Gastroesophageal sphincter (tissue), 4 donors: ENCODE data around the gene CFC1. TPM values are rescaled to one million over a fixed set of nuclear protein-coding genes. Genes with fewer than 3 reads are reported as not detected.
"Not testable (repeated sequence)": the region's sequence is repeated elsewhere in the genome, so short reads cannot be mapped to it uniquely, and the experiment has no call there.

Experiments
- ATAC-seq: fragments of 150-250 bp; one replicate; pipeline ENCODE4 v1.9.1; 2016; ENCODE audit warnings: mild to moderate bottlenecking, moderate library complexity
- H3K27ac ChIP-seq, 4 donors: fragments of 200-600 bp; sonication (generic) in 3 of 4; 1 replicate in 3 of 4; 2 replicates in 1 of 4; pipeline ENCODE4 v1.5.1; 2016 to 2019
- H3K27me3 ChIP-seq: fragments of 200-600 bp; sonication (generic); one replicate; pipeline ENCODE4 v1.5.1; 2019
- H3K36me3 ChIP-seq, 2 donors: fragments of 200-600 bp; sonication (generic); one replicate each; pipeline ENCODE4 v1.5.1; 2019; ENCODE audit warnings: control low read depth in 1 of 2
- H3K4me1 ChIP-seq, 3 donors: fragments of 200-600 bp; sonication (generic); 1 replicate in 2 of 3; 2 replicates in 1 of 3; pipeline ENCODE4 v1.5.1; 2016 to 2019; ENCODE audit warnings: control low read depth in 2 of 3
- H3K4me3 ChIP-seq, 2 donors: fragments of 200-600 bp; sonication (generic); one replicate each; pipeline ENCODE4 v1.5.1; 2019; ENCODE audit warnings: mild to moderate bottlenecking in 1 of 2, moderate library complexity in 1 of 2
- H3K9me3 ChIP-seq, 3 donors: fragments of 200-600 bp; sonication (generic); one replicate each; pipeline ENCODE4 v1.5.1; 2017 to 2019; ENCODE audit warnings: control low read depth in 2 of 3
- WGBS, 2 donors: methylation state at CpG; one replicate each; pipeline ENCODE4 v1.1.5; 2018; ENCODE audit warnings: low coverage in 1 of 2; 5-methylcytosine and 5-hydroxymethylcytosine counted together
- small RNA-seq, 4 donors: library from RNA; depleted of rRNA; stranded (forward); fragments of <200 nt; gene quantifications; one replicate each; pipeline ENCODE3, GENCODE V24; 2016
- total RNA-seq, 4 donors: library from RNA; depleted of rRNA; stranded (reverse); fragments of >200 nt; gene quantifications; one replicate each; pipeline ENCODE4 v1.1.0, GENCODE V29; 2016

CFC1 gene
- total RNA-seq, 4 donors from 2014 or later = 0.54 TPM; not detected in 3

DNA sequence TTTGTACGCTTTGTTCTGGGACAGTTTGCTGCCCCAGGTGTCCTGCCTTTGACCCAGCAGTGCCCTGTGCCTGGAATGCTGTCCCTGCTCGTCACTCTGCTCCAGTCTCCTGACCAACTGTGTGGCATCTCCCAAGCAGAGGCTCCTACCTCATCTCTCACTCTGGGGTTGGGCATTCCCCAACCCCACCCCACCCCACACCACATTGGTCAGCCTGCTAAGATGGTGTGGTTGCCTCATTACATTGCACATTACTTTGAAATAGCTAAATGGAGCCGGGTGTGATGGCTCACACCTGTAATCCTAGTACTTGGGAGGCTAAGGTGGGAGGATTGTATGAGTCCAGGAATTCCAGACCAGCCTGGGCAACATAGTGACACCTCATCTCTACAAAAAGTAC is 27.4 kb downstream of the CFC1 start:
- not testable (repeated sequence) for ATAC-seq, H3K9me3 ChIP-seq, H3K27me3 ChIP-seq, H3K36me3 ChIP-seq, H3K4me3 ChIP-seq, H3K4me1 ChIP-seq, H3K27ac ChIP-seq
- no CpG with 5 or more reads among the region's 3 CpGs for WGBS, 2 donors

DNA sequence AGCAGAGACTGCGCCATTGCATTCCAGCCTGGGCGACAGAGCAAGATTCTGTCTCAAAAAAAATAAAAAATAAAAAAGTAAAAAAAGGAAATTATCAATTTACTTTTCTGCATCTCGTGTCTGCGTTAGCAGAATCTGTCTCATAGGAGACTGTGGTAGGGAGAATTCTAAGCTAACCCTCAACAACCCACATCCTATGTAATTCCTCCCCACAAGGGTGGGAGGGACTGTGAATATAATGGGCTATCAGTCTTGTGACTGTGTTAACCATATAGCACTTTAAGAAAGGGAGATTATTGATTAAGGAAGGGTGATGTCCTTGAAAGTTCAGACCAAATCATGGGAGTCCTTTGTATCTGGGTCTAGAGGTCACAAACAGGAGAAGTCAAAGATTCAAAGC is 33.2 kb downstream of the CFC1 start:
- H3K4me3 ChIP-seq, H3K9me3 ChIP-seq, H3K36me3 ChIP-seq, H3K27me3 ChIP-seq, ATAC-seq, H3K27ac ChIP-seq, H3K4me1 ChIP-seq: not testable (repeated sequence)
- no CpG with 5 or more reads among the region's 4 CpGs for WGBS, 2 donors

DNA sequence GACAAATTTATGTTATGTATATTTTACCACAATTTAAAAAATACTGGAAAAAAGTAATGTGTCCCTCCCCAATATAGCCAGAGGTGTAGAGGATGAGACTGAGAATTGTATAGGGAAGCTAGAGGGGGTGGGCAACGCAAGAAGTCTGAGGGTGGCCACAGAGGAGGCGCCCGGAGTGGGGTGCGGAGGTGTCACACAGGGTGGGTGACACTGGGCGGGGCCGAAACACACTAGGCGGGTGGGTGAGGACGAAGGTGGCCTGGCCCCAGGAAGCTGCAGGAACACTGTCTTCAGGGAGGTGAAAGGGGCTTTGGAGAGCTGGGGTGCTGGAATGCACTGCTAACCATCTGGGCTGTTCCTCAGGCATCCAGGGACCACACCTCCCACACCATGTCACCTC is 42.9 kb downstream of the CFC1 start:
- no CpG with 5 or more reads among the region's 8 CpGs for WGBS, 2 donors
- H3K4me1 ChIP-seq, H3K4me3 ChIP-seq, H3K9me3 ChIP-seq, ATAC-seq, H3K27ac ChIP-seq, H3K27me3 ChIP-seq, H3K36me3 ChIP-seq: not testable (repeated sequence)

DNA sequence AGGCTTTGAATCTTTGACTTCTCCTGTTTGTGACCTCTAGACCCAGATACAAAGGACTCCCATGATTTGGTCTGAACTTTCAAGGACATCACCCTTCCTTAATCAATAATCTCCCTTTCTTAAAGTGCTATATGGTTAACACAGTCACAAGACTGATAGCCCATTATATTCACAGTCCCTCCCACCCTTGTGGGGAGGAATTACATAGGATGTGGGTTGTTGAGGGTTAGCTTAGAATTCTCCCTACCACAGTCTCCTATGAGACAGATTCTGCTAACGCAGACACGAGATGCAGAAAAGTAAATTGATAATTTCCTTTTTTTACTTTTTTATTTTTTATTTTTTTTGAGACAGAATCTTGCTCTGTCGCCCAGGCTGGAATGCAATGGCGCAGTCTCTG is 45.2 kb downstream of the CFC1 start:
- H3K4me1 ChIP-seq, H3K27ac ChIP-seq, H3K36me3 ChIP-seq, H3K27me3 ChIP-seq, H3K4me3 ChIP-seq, H3K9me3 ChIP-seq, ATAC-seq: not testable (repeated sequence)
- no CpG with 5 or more reads among the region's 4 CpGs for WGBS, 2 donors

DNA sequence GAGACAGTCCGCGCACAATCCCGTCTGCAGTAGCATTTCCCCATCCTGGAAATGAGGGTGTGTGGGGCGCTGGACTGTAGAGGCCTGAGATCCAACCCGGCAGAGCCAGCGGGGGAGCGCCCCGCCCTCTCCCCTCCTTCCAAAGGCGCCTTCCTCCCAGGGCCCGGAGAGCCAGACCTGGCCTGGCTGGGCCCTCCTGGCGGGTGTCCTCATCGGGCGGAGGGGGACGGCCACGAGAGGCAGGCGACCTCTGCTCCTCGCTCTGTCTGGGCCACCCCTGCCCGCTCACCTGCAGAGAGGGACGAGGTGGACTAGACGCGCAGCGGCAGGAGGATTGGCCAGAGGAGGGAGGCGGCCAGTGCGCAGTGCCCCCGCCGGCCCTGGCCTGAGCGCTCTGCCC is 49.9 kb downstream of the CFC1 start:
- H3K27me3 ChIP-seq, ATAC-seq, H3K4me3 ChIP-seq, H3K36me3 ChIP-seq, H3K4me1 ChIP-seq, H3K9me3 ChIP-seq, H3K27ac ChIP-seq: not testable (repeated sequence)
- WGBS, 2 donors = no CpG with 5 or more reads among the region's 27 CpGs

DNA sequence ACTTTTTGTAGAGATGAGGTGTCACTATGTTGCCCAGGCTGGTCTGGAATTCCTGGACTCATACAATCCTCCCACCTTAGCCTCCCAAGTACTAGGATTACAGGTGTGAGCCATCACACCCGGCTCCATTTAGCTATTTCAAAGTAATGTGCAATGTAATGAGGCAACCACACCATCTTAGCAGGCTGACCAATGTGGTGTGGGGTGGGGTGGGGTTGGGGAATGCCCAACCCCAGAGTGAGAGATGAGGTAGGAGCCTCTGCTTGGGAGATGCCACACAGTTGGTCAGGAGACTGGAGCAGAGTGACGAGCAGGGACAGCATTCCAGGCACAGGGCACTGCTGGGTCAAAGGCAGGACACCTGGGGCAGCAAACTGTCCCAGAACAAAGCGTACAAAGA is 51.0 kb downstream of the CFC1 start:
- not testable (repeated sequence) for ATAC-seq, H3K27ac ChIP-seq, H3K4me1 ChIP-seq

DNA sequence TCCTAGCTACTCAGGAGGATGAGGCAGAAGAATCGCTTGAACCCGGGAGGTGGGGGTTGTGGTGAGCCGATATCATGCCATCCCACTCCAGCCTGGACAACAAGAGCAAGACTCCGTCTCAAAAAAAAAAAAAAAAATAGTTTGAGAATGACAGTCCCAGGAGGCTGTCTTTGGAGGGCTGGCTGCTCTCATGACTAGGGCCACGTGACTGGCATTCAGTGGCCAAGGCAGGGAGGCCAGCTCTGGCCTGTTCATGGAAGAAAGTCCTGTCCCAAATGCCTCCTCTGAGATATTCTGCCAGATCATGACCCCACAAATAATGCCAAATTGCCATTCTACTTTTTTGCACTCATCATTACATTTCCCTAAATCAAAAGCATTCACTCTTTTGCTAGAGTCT is 54.4 kb downstream of the CFC1 start:
- not testable (repeated sequence) for H3K4me3 ChIP-seq, H3K27ac ChIP-seq, ATAC-seq, H3K4me1 ChIP-seq, H3K9me3 ChIP-seq, H3K27me3 ChIP-seq, H3K36me3 ChIP-seq
- WGBS, 2 donors = no CpG with 5 or more reads among the region's 5 CpGs

More for the DNA sequence above, 51.0 kb downstream of the CFC1 start:
- H3K4me3 ChIP-seq, H3K36me3 ChIP-seq, H3K27me3 ChIP-seq, H3K9me3 ChIP-seq: not testable (repeated sequence)
- WGBS, 2 donors = no CpG with 5 or more reads among the region's 3 CpGs

DNA sequence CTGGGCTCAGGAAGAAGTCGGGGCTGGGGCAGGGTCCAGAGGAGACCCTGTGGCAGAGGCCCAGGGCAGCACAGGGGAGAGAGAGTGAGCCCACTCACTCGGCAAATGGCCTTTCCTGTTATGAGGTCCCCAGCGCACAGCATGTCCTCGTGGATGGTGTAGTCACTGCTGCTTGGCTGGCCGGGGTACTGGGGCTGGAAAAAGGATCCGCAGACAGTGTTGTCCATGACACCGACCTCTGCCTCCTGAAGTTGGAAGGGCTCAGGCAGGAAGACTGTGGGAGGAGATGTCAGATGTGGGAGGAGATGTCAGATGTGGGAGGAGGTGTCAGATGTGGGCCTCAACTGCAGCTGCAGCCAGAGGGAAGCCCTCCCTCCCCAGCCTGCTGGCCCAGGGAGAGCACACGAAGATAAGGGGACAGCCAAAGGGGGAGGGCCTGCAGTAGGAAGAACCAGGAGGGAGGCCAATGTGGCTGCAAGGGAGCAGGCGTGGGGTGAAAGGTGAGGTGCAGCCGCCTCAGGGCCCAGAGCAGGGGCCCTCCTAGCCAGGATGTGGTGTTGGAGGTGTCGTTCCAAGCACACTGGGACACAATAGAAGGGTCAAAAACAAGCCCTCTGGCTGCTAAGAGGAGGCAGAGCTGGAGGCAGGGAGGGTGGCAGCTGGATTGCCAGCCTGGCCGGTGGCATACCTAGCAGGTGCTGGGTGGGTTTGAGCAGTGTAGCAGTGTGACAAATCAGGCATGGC is 55.4 kb downstream of the CFC1 start:
- not testable (repeated sequence) for H3K36me3 ChIP-seq, H3K27ac ChIP-seq, H3K9me3 ChIP-seq, H3K27me3 ChIP-seq, ATAC-seq, H3K4me3 ChIP-seq, H3K4me1 ChIP-seq
- whole genome bisulfite sequencing, 2 donors = no CpG with 5 or more reads among the region's 12 CpGs

DNA sequence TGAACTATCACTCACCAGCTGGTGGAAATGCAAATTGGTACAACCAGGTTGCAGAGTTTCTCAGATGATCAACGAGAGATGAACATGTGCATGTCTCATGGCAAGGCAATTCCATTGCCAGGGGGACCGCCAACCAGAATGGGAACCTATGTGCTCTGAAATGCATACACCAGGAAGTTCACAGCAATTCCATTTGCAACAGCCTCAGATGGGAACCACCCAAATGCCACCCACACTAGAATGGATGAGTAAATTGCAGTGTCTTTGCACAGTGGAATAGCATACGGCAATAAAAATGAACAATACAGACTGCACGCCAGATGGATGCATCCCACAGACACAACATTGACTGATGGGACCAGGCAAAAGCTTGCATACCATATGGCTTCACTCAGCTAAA is 56.6 kb downstream of the CFC1 start:
- H3K4me1 ChIP-seq, H3K27me3 ChIP-seq, H3K27ac ChIP-seq, H3K36me3 ChIP-seq, ATAC-seq, H3K9me3 ChIP-seq, H3K4me3 ChIP-seq: not testable (repeated sequence)
- WGBS, 2 donors = no CpG with 5 or more reads among the region's 4 CpGs

Small RNA genes lying within 50 kb of the gene (small RNA-seq; reads per million reads assigned to genes)
- 0 reads per million in 4 donors for gene RF00017
- gene RNU6-848P = 0 reads per million in 4 donors

Other genes starting within 250 kb of the CFC1 start
- 10 to 100 TPM; 34.6 to 53.8 (median 39.1) TPM for gene PTPN18, start 243.5 kb downstream of the CFC1 start, total RNA-seq
- gene POTEI, start 90.2 kb downstream of the CFC1 start, total RNA-seq = under 1 TPM in 1 of 4 donors, not detected in 3; 0.04 TPM
- not detected for gene CFC1B, start 78.4 kb downstream of the CFC1 start, total RNA-seq
- gene POTEJ, start 11.9 kb upstream of the CFC1 start, total RNA-seq = not detected
- gene GPR148, start 129.5 kb upstream of the CFC1 start, total RNA-seq = not detected
- under 1 TPM in 1 of 4 donors, not detected in 3; 0.27 TPM for gene AMER3, start 156.0 kb upstream of the CFC1 start, total RNA-seq
- 10 to 100 TPM; 15.9 to 59.5 (median 21.8) TPM for gene ARHGEF4, start 237.3 kb upstream of the CFC1 start, total RNA-seq